H9 (cell line): ENCODE results near the gene IL6ST. TPM values are rescaled to one million over a fixed set of nuclear protein-coding genes. Genes with fewer than 3 reads are reported as not detected.

ENCODE experiments used
- DNase-seq: peaks from one replicate; pipeline ENCODE4 v3.0.0-alpha.2; 2017
- H2AFZ ChIP-seq: one replicate; pipeline ENCODE4 v1.6.1; 2013; ENCODE audit warnings: mild to moderate bottlenecking, low read length, control low read depth, moderate library complexity
- H2AK5ac ChIP-seq: 2 replicates; pipeline ENCODE4 v1.6.1; 2013; ENCODE audit warnings: low read length, control low read depth, mixed read lengths; ENCODE audit not compliant: insufficient read length
- H2BK120ac ChIP-seq: one replicate; pipeline ENCODE4 v1.6.1; 2013; ENCODE audit warnings: low read depth, mild to moderate bottlenecking, low read length, control low read depth, inconsistent platforms; ENCODE audit not compliant: poor library complexity, severe bottlenecking
- H2BK12ac ChIP-seq: 2 replicates; pipeline ENCODE4 v1.6.1; 2013; ENCODE audit warnings: low read length, control low read depth, mixed read lengths, low read depth; ENCODE audit not compliant: insufficient read length
- H2BK15ac ChIP-seq: 2 replicates; pipeline ENCODE4 v1.6.1; 2013; ENCODE audit warnings: low read depth, low read length, control low read depth
- H2BK20ac ChIP-seq: one replicate; pipeline ENCODE4 v1.6.1; 2013; ENCODE audit warnings: low read depth, mild to moderate bottlenecking, low read length, control low read depth, inconsistent platforms; ENCODE audit not compliant: poor library complexity, severe bottlenecking
- H2BK5ac ChIP-seq: 2 replicates; pipeline ENCODE4 v1.6.1; 2013; ENCODE audit warnings: low read length, control low read depth, mixed read lengths; ENCODE audit not compliant: insufficient read length
- H3K14ac ChIP-seq: 2 replicates; pipeline ENCODE4 v1.6.1; 2013; ENCODE audit warnings: low read length, control low read depth; ENCODE audit not compliant: insufficient read depth
- H3K18ac ChIP-seq: 2 replicates; pipeline ENCODE4 v1.6.1; 2013; ENCODE audit warnings: low read depth, mild to moderate bottlenecking, mixed read lengths, low read length, control low read depth; ENCODE audit not compliant: insufficient read length
- H3K23ac ChIP-seq: 2 replicates; pipeline ENCODE4 v1.6.1; 2013; ENCODE audit warnings: low read length, control low read depth, mixed read lengths, low read depth; ENCODE audit not compliant: insufficient read length
- H3K23me2 ChIP-seq: 2 replicates; pipeline ENCODE4 v1.6.1; 2013; ENCODE audit warnings: low read depth, mild to moderate bottlenecking, mixed read lengths, low read length, control low read depth; ENCODE audit not compliant: insufficient read length, poor library complexity, severe bottlenecking
- H3K27ac ChIP-seq: 2 replicates; pipeline ENCODE4 v1.5.1; 2013; ENCODE audit warnings: low read length, control low read depth, mixed read lengths, low read depth; ENCODE audit not compliant: insufficient read length
- H3K27me3 ChIP-seq: 2 replicates; pipeline ENCODE4 v1.6.1; 2013; ENCODE audit warnings: low read length, control low read depth, inconsistent platforms; ENCODE audit not compliant: insufficient read depth
- H3K4ac ChIP-seq: 2 replicates; pipeline ENCODE4 v1.6.1; 2013; ENCODE audit warnings: low read depth, mild to moderate bottlenecking, control low read depth, inconsistent platforms, low read length, moderate library complexity
- H3K4me1 ChIP-seq: 2 replicates; pipeline ENCODE4 v1.6.1; 2013; ENCODE audit warnings: low read length, control low read depth, inconsistent platforms; ENCODE audit not compliant: insufficient read depth
- H3K4me2 ChIP-seq: 2 replicates; pipeline ENCODE4 v1.6.1; 2013; ENCODE audit warnings: low read length, control low read depth, mixed read lengths; ENCODE audit not compliant: insufficient read length, insufficient read depth
- H3K56ac ChIP-seq: 2 replicates; pipeline ENCODE4 v1.6.1; 2013; ENCODE audit warnings: low read depth, mild to moderate bottlenecking, mixed read lengths, low read length, control low read depth; ENCODE audit not compliant: insufficient read length
- H3K79me1 ChIP-seq: 2 replicates; pipeline ENCODE4 v1.6.1; 2013; ENCODE audit warnings: low read depth, mild to moderate bottlenecking, moderate library complexity, low read length, control low read depth, inconsistent platforms; ENCODE audit not compliant: insufficient read depth, poor library complexity, severe bottlenecking
- H3K79me2 ChIP-seq: 2 replicates; pipeline ENCODE4 v1.6.1; 2013; ENCODE audit warnings: low read length, control low read depth, inconsistent platforms; ENCODE audit not compliant: insufficient read depth
- H3K9ac ChIP-seq: 2 replicates; pipeline ENCODE4 v1.6.1; 2013; ENCODE audit warnings: low read length, control low read depth, mixed read lengths; ENCODE audit not compliant: insufficient read length; ENCODE audit errors: extremely low read depth
- H3K9me3 ChIP-seq: one replicate; pipeline ENCODE4 v1.6.1; 2013; ENCODE audit warnings: low read depth, low read length, inconsistent platforms; ENCODE audit not compliant: control insufficient read depth
- H3T11ph ChIP-seq: one replicate; pipeline ENCODE4 v1.6.1; 2013; ENCODE audit warnings: mild to moderate bottlenecking, low read length, control low read depth, inconsistent platforms
- H4K20me1 ChIP-seq: one replicate; pipeline ENCODE4 v1.6.1; 2013; ENCODE audit not compliant: control insufficient read depth, insufficient read length, insufficient read depth
- H4K5ac ChIP-seq: 2 replicates; pipeline ENCODE4 v1.6.1; 2013; ENCODE audit warnings: low read depth, mild to moderate bottlenecking, mixed read lengths, low read length, control low read depth; ENCODE audit not compliant: insufficient read length
- H4K8ac ChIP-seq: replicated peaks from 2 replicates; pipeline ENCODE4 v1.6.1; 2013; ENCODE audit warnings: low read length, control low read depth, mixed read lengths, low read depth; ENCODE audit not compliant: insufficient read length
- H4K91ac ChIP-seq: 2 replicates; pipeline ENCODE4 v1.6.1; 2013; ENCODE audit warnings: low read depth, mild to moderate bottlenecking, moderate library complexity, mixed read lengths, low read length, control low read depth; ENCODE audit not compliant: insufficient read length
- H3K27ac Mint-ChIP-seq, 3 experiments: 2 replicates in 2 of 3; 3 replicates in 1 of 3; pipeline ENCODE4 v1.8.0; 2020 to 2021; ENCODE audit warnings: mixed read lengths in 3 of 3, mild to moderate bottlenecking in 1 of 3, moderate library complexity in 1 of 3
- H3K27me3 Mint-ChIP-seq: 2 replicates; pipeline ENCODE4 v1.8.0; 2021; ENCODE audit warnings: low read depth, mild to moderate bottlenecking, moderate library complexity, mixed read lengths
- H3K36me3 Mint-ChIP-seq, 3 experiments: 2 replicates in 2 of 3; 3 replicates in 1 of 3; pipeline ENCODE4 v1.8.0; 2020 to 2021; ENCODE audit warnings: low read depth in 3 of 3, mixed read lengths in 3 of 3; ENCODE audit not compliant: insufficient read depth in 1 of 3
- H3K4me1 Mint-ChIP-seq, 2 experiments: 2 replicates each; pipeline ENCODE4 v1.8.0; 2020; ENCODE audit warnings: mixed read lengths in 2 of 2
- H3K4me3 Mint-ChIP-seq, 2 experiments: 2 replicates in 1 of 2; 3 replicates in 1 of 2; pipeline ENCODE4 v1.8.0; 2020 to 2021; ENCODE audit warnings: mild to moderate bottlenecking in 2 of 2, mixed read lengths in 2 of 2, moderate library complexity in 1 of 2
- H3K9me3 Mint-ChIP-seq, 2 experiments: 2 replicates in 1 of 2; 3 replicates in 1 of 2; pipeline ENCODE4 v1.8.0; 2020; ENCODE audit warnings: mild to moderate bottlenecking in 2 of 2, mixed read lengths in 2 of 2, moderate library complexity in 1 of 2
- CTCF ChIP-seq: fragments of 200-600 bp; sonication (generic); conservative IDR thresholded peaks from 3 replicates; pipeline ENCODE4 v1.8.0; 2021; ENCODE audit warnings: antibody characterized with exemption, mild to moderate bottlenecking
- WGBS: extraction: QIAGEN DNeasy Blood & Tissue Kit; methylation state at CpG from one replicate; pipeline ENCODE4 v1.1.7; 2013; ENCODE audit warnings: missing lambda C conversion rate, low lambda C conversion rate, mixed read lengths; ENCODE audit not compliant: insufficient read length; ENCODE audit errors: extremely low coverage; 5-methylcytosine and 5-hydroxymethylcytosine counted together
- total RNA-seq: library from RNA; stranded (reverse); gene quantifications from 2 replicates; pipeline ENCODE4 v1.2.1, GENCODE V29; 2021

The IL6ST gene
- total RNA-seq, 1 experiment from 2014 or later = 11.1 TPM

- no peak overlapping the region for H3K9ac ChIP-seq
- no peak overlapping the region for H2BK5ac ChIP-seq
- Mint-ChIP-seq H3K4me1 (no peaks in the 10 kb centered on the region), H3K4me3 (no peak overlapping the region), H3K27ac (no peak overlapping the region; a peak in 1 of 7 replicates), H3K27me3 (no peaks in the 10 kb centered on the region), H3K36me3 (no peaks in the 10 kb centered on the region; a peak in 1 of 7 replicates), H3K9me3 (no peaks in the 10 kb centered on the region)
- H3K4me2 ChIP-seq = no peak overlapping the region
- no peak for DNase-seq
- no peak overlapping the region for H2BK20ac ChIP-seq
- no peak overlapping the region for H3K23ac ChIP-seq
- H3K56ac ChIP-seq = no peak overlapping the region
- no peak overlapping the region for H2AK5ac ChIP-seq
- H3K27ac ChIP-seq = no peak overlapping the region
- no peaks in the 10 kb centered on the region for H3K23me2 ChIP-seq
- H2BK12ac ChIP-seq = no peak overlapping the region
- no peak overlapping the region for H4K91ac ChIP-seq
- no peak overlapping the region for H2BK120ac ChIP-seq
- H3K14ac ChIP-seq = no peak overlapping the region
- no peak overlapping the region for H4K5ac ChIP-seq
- no peaks in the 10 kb centered on the region for H3K79me1 ChIP-seq
- no peaks in the 10 kb centered on the region for H3K79me2 ChIP-seq
- H3K27me3 ChIP-seq = no peaks in the 10 kb centered on the region
- H4K20me1 ChIP-seq = no peaks in the 10 kb centered on the region
- no peak overlapping the region for H3K18ac ChIP-seq
- no peak overlapping the region for H3T11ph ChIP-seq
- TF ChIP-seq CTCF = no peak
- no peaks in the 10 kb centered on the region for H3K9me3 ChIP-seq
- H4K8ac ChIP-seq = no peak overlapping the region
- no peak overlapping the region for H3K4ac ChIP-seq
- no CpG with 5 or more reads among the region's 6 CpGs for WGBS
- no peaks in the 10 kb centered on the region for H3K4me1 ChIP-seq
- H2BK15ac ChIP-seq = no peak overlapping the region
- no peak overlapping the region for H2AFZ ChIP-seq
Measured at GRCh38 chr5:55935371-55935770, 59.4 kb downstream of the IL6ST start.
